ENCODE measurements around the gene ANKRD12.

DNA sequence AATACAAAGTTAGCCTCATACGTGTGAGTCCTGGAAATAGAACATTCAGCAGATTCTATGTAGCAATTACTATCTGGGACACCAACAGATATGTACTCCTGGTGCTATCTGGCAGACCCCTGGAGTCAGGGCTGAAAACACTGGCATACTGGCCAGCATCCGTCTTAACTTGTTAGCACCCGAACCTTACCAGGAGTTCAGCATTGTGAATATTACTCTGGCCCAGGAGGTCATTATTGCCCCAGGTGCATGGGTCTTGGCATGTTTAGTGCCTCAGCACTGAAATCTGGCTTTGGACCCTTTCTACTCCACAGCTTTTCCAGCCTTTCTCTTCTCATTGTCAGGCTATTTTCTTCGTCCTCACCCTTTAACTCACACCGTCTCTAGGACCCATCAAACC lies 46.0 kb upstream of the ANKRD12 start:
- TF ChIP-seq, protein P1, sequence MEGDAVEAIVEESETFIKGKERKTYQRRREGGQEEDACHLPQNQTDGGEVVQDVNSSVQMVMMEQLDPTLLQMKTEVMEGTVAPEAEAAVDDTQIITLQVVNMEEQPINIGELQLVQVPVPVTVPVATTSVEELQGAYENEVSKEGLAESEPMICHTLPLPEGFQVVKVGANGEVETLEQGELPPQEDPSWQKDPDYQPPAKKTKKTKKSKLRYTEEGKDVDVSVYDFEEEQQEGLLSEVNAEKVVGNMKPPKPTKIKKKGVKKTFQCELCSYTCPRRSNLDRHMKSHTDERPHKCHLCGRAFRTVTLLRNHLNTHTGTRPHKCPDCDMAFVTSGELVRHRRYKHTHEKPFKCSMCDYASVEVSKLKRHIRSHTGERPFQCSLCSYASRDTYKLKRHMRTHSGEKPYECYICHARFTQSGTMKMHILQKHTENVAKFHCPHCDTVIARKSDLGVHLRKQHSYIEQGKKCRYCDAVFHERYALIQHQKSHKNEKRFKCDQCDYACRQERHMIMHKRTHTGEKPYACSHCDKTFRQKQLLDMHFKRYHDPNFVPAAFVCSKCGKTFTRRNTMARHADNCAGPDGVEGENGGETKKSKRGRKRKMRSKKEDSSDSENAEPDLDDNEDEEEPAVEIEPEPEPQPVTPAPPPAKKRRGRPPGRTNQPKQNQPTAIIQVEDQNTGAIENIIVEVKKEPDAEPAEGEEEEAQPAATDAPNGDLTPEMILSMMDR (IDR thresholded peaks at IDR 0.05), result no peak
- TF ChIP-seq EP300 (IDR thresholded peaks at IDR 0.05) (no peak), POLR2A (IDR thresholded peaks at IDR 0.05) (no peak)

Data from upper lobe of left lung (tissue), 4 donors.